ENCODE results near the gene PLCXD3.

DNA sequence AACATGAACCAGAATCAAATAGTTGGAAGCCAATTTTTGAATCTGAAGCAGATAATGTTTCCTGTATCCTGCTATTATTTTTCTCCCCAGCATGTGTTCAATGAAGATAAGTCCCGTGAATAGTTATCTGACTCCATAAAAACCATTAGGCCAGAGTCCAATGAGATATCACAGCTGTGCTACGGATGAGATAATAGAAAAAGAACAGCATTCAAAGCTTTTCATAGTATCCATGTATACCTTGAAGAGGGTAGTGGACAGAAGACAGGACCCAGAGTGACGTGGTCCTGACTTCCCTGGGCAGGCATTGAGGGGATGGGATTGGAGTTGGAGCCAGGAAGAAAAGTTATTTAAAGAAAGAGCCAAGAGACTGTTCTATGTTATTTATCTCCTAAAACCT lies 246.4 kb downstream of the PLCXD3 start:
- TF ChIP-seq, protein P1, sequence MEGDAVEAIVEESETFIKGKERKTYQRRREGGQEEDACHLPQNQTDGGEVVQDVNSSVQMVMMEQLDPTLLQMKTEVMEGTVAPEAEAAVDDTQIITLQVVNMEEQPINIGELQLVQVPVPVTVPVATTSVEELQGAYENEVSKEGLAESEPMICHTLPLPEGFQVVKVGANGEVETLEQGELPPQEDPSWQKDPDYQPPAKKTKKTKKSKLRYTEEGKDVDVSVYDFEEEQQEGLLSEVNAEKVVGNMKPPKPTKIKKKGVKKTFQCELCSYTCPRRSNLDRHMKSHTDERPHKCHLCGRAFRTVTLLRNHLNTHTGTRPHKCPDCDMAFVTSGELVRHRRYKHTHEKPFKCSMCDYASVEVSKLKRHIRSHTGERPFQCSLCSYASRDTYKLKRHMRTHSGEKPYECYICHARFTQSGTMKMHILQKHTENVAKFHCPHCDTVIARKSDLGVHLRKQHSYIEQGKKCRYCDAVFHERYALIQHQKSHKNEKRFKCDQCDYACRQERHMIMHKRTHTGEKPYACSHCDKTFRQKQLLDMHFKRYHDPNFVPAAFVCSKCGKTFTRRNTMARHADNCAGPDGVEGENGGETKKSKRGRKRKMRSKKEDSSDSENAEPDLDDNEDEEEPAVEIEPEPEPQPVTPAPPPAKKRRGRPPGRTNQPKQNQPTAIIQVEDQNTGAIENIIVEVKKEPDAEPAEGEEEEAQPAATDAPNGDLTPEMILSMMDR (conservative IDR thresholded peaks at IDR 0.05; ENCODE audit: low read length): no peak
- TF ChIP-seq EZH2phosphoT487 (IDR thresholded peaks at IDR 0.05; ENCODE audit: borderline replicate concordance): no peak
